ENCODE results near the gene INTS1.

DNA sequence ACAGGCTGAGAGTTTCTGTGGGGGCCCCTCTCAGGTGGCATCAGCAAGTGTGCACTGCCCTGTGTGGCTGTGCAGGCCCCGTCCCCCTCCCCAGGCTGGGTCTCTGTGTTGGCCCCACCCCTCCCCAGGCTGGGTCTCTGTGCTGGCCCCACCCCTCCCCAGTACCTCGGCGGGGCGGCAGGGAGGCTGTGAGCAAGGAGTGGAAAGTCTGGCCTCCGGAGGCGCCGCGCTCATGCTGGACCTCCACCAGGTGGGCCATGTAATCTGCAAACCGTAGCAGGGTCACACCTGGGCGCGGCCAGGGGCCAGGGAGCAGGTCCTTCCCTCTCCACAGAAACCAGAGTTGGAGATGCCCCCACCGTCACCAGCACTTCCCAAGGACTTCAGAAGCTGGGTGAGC, 23.5 kb downstream of the INTS1 start:
- TF ChIP-seq, protein P1, sequence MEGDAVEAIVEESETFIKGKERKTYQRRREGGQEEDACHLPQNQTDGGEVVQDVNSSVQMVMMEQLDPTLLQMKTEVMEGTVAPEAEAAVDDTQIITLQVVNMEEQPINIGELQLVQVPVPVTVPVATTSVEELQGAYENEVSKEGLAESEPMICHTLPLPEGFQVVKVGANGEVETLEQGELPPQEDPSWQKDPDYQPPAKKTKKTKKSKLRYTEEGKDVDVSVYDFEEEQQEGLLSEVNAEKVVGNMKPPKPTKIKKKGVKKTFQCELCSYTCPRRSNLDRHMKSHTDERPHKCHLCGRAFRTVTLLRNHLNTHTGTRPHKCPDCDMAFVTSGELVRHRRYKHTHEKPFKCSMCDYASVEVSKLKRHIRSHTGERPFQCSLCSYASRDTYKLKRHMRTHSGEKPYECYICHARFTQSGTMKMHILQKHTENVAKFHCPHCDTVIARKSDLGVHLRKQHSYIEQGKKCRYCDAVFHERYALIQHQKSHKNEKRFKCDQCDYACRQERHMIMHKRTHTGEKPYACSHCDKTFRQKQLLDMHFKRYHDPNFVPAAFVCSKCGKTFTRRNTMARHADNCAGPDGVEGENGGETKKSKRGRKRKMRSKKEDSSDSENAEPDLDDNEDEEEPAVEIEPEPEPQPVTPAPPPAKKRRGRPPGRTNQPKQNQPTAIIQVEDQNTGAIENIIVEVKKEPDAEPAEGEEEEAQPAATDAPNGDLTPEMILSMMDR (IDR thresholded peaks at IDR 0.05), result no peak
- TF ChIP-seq POLR2A (IDR thresholded peaks at IDR 0.05), result no peak

Data from heart left ventricle (tissue), 13 donors.